Gastroesophageal sphincter (tissue), 3 donors: ENCODE results near the gene SLC12A8.

ENCODE experiments used
- CTCF ChIP-seq, 4 experiments: fragments of 200-600 bp in 2 of 4; fragments of 450-650 bp in 2 of 4; sonication (generic) in 1 of 4; IDR thresholded peaks; one replicate each; pipeline ENCODE4 v1.5.1; 2017 to 2019; ENCODE audit warnings: antibody characterized with exemption in 4 of 4, mild to moderate bottlenecking in 2 of 4, moderate library complexity in 2 of 4
- EP300 ChIP-seq: sonication (generic); formaldehyde crosslinking; IDR thresholded peaks from one replicate; pipeline ENCODE4 v1.6.1; 2017; ENCODE audit warnings: antibody characterized with exemption, mild to moderate bottlenecking
- POLR2A ChIP-seq, 2 donors: fragments of 450-650 bp; IDR thresholded peaks; one replicate each; pipeline ENCODE4 v1.6.1; 2017; ENCODE audit warnings: antibody characterized with exemption in 2 of 2, mild to moderate bottlenecking in 2 of 2, moderate library complexity in 1 of 2
- POLR2AphosphoS5 ChIP-seq: sonication (generic); formaldehyde crosslinking; IDR thresholded peaks from one replicate; pipeline ENCODE4 v1.6.1; 2017; ENCODE audit warnings: antibody characterized with exemption

- TF ChIP-seq POLR2A (IDR thresholded peaks at IDR 0.05) (no peak), CTCF (IDR thresholded peaks at IDR 0.05) (no peak), EP300 (no peak), POLR2AphosphoS5 (no peak)
These were observed 161.3 kb downstream of the SLC12A8 start for GRCh38 chr3:125051205-125051604.
